ENCODE data around the gene HPGDS.
"Not testable (repeated sequence)": the region's sequence is repeated elsewhere in the genome, so short reads cannot be mapped to it uniquely, and the experiment has no call there.

HPGDS gene

DNA sequence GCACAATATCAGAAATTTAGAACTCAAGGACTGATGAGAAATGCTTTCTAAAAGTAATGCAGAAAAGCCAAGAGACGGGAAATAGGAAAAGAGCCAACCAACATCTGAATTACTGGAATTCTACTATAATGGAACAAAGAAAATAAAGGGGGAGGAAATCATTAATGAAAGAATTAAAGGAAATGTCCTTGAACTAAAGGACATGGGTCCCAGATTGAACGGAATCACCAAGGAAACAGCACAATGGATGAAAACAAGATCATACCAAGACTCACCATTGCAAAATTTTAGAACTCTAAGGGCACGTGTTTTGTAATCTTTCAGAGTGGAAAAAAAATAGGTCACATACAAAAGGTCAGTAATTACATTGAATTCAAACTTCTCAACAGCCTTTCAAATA, 35.9 kb downstream of the HPGDS start:
- no peak for DNase-seq

DNA sequence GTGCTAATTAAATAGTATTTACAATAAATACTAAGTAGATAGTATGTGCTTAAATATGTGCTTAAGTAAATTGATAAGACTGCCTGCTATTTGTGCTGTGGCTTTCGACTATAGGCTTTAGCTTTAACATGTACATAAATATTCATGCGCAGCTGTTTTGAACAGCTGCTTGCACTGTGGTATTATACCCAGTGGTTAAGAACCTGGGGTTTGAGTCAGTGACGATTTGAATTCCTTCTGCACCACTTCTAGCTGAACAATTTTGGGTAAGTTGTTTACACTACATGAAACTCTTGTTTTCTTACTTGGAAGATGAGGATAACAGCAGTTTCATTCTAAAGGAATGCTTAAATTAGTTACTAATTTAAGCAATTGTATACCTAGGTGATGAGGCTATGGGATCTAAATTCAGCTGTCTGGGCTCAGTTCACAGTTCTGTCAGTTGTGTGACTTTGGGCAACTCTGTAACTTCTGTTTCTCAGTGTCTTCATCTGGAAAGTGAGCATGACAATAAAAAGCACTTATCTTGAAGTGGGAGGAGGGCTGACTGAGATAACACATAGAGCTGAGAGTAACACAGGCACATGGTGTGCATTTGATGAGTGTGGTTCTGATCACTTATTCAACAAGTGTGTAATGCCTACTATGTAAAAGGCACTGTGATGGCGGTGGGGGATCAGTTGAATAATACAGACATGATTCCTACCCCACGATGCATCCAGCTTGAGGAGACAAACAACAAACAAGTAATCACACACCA, 37.0 kb downstream of the HPGDS start:
- no peak for DNase-seq

DNA sequence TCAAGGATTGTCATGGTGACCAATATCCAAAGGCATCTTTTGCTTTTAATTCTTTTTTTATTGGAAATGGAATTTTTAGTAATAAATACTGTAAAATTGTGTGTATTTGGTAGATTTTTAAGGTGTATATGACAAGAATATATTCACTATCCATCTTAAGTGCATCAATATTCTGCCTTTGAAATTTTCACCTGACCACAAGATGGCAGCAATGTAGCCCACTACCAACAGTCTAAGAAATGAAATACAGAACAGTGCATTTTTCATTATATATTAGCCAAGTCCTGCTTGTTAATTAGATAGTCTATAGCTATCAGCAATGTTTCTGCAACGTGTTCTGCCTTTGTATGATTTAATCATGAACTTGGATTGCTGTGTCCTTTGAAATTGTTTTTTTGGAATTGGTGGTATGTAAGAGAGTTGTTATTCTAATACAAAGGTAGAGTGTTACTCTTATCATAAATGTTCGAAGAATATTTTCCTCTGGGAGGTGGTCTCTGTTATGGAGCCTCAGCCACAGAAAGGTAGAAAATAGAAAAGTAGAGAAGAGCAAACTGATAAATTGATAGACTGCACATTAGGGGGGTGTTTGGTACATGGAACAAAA, 38.2 kb downstream of the HPGDS start:
- no peak for DNase-seq

DNA sequence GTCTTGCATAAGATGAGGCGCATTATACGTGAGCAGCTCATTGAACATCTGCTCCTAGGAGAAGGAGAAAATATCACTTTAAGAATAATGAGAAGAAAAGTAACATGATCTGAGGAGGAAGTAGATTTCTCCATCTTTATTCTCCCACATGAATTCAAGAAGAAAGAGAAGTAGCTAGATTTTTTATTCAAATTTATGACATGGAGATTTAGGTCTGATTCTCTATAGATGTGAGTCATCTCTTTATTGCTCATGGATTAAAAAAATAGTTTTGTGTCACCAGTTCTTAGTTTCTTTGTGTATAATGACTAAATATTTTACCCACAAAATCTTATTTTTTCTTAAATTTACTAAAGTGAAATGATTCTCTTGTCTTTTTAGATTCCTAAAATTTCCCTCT, 40.4 kb downstream of the HPGDS start:
- DNase-seq, result no peak

DNA sequence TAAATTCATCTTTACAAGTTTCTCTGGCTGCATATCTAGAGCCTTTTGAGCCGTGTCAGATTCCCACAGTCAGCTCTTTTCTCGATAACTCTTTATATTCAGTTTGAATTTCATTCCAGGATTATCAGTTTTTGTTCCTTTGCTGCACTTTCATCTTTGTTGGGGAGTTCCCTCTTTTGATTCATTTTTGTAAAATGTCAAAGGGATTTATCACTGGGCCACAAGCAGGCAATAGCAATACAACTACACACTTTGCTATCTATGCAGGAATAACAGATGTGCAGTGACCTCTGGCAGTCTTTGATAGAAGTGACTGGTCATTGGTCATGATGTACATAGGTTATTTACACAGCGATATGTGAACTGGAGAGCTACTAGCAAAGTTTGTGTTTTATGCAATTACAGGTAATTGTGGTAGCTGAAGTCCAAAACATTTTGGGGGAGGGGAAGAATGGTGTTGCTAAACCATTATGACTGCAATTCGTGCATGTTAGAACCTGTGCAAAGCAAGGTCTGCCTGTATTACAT, 43.8 kb downstream of the HPGDS start:
- DNase-seq, result no peak

DNA sequence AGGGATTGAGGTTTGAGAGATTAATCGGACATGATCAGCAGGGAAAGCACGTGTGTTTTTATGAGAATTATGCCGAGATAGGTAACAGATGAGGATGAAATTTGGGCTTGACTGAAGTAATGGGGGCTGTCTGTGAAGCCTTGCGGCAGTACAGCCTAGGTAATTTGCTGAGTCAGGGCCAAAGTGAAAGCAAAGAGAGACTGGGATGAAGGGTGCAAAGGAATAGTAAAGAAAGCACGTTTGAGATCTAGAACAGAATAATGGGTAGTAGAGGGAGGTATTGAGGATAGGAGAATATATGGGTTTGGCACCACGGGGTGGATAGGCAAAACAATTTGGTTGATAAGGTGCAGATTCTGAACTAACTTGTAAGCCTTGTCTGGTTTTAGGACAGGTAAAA, 47.2 kb downstream of the HPGDS start:
- DNase-seq, result not testable (repeated sequence)

DNA sequence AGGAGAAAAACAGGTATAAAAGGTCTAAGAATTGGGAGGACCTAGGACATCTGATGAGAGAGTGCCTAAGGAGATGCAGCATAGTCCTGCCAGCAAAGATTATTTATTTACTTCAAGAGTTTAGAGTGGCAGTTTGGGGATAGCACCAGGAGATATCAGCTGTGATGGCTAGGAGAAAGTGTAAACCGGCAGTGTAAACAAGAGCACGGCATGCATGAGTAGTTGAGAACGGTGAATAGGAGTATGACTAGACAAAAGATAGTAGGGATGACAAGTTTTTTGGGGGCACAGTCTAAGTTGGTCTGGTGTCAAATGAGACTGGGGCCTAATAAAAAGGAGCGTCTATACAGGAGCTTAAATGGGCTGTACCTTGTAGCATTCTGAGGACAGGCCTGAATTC, 48.7 kb downstream of the HPGDS start:
- DNase-seq, result not testable (repeated sequence)

DNA sequence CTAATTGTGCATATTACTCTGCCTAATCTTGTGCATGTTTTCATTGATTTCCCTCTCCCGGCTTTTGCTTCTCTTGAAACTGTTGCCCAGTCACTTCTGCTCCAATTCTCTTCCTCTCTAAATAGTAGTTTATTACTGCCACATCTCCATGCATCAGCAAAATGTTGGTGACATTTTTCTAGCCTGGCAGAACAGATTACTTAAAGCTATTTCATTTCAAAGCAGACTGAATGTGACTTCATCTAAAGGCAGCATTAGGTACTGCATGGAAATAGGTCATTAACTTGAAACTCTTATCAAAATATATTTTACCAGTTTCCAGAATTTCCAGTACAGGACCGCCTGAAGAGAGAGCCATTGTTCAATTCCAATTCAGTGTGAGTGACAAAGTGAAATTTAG, 52.4 kb downstream of the HPGDS start:
- no peak for DNase-seq

DNA sequence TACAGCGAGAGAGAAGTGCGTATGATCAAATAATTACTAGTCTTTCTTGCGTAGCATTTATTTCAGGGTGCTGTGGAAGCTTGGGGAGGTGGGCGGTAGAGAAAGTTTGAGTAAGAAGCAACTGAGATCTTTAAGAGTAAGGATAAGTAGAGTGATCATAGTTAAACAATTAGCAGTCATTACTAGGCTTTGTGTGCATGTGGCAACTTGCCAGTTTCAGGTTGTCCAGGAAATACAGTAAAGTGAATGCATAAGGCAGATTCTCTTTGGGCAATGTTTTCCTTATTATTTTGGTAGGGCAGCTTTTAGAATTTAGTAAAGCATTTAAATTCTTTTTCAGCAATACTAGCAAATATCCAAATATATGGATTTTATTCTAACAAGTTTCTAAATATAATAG, 57.0 kb downstream of the HPGDS start:
- no peak for DNase-seq

DNA sequence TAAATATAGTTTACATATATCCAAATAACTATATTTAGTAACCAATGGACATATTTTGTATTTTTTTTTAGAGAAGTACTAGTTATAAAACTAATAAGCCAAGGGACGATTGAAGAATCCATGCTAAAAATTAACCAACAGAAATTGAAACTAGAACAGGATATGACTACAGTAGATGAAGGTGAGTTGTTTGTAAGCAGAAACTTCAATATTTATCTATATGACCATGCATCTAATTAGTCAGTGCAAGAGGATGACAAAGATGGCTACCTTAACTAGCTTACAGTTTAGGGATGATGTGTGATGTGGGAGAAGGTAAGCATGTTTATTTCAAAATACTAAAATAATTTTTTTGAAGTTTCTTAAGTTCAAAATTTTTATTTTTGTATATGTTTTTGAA, 57.7 kb downstream of the HPGDS start:
- DNase-seq, result no peak

DNA sequence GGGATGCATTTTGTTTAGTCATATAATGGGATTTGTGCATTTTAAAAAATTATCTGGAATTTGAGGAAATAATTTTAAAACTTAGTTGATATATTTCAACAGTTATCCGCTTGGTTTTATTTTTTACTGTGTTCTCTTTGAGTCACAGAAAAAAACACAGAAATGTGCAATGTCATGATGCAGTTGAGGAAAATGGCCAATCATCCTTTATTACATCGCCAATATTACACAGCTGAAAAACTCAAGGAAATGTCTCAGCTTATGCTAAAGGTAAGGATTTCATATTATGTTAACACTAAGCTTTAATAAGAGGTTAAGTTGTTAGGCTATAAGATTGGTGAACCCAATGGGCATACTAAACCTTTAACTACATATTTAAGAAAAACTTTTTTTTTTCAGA, 63.9 kb downstream of the HPGDS start:
- no peak for DNase-seq

DNA sequence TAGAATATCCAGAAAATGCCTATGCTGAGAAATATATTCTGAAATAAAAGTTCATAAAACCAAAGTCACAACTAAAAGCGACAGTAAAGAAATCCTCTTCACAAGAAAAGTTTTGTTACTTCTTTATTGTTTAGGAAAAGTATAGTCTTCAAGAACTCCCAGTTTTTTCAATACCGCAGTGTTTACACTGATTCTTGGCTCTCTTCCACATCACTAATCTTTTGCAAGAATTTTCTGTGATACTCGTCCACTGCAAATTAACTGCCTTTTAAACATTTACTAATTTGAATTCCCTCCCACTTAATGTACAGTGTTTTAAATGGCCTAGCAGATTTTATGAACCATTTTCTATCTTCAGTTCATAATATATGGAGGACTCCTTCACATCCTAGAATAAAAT, 65.1 kb downstream of the HPGDS start:
- DNase-seq, result no peak

DNA sequence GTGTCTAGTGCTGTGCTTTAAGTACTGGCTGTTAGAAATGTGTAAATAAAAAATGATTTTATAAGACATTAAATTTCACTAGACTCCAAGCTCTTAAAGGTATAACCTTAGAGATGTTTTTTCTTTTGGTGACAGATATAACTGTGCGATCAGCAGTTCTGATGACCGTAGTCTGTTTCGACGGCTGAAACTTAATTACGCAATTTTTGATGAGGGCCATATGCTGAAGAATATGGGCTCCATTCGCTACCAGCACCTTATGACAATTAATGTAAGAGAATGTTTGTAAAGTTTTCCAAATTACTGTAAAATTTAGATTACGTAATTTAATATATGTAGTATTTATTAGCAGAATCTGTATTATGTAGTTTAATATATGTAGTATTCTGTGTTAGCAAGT, 66.4 kb downstream of the HPGDS start:
- no peak for DNase-seq

DNA sequence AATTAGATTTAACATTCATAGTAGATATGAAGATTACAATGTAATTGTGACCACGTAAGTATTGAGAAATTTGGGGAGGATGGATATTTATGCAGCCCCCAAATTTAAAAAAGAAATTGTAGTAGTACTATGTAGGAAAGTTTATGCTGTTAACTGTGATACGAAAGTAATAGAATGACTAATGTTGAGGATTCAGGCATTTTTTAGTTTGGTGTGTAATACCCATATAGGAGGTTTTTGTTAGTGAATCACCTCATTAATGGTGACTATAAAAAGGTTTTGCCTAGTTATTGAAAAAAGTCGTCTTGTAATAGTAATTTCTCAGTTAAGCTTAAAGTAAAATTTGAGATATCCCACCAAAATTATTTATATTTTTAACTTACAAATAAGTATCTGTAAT, 67.7 kb downstream of the HPGDS start:
- no peak for DNase-seq

DNA sequence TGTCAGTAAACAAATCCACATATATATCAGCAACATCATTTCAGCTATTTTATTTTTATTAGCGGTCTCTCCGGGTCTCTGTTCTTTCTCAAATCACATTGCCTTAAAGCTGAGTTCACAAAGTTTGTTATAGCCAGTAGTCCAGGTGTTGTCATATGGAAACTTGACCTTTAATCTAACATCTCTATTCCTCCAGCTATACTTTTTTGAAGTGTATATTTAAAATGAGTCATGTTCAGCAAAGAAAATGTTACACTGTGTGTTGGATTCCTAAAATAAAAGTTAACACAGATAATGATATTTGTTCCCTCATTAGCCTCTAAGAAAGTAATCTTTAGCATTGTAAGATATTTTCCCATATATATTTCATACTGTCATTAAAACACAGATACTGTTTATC, 71.4 kb downstream of the HPGDS start:
- DNase-seq, result no peak

DNA sequence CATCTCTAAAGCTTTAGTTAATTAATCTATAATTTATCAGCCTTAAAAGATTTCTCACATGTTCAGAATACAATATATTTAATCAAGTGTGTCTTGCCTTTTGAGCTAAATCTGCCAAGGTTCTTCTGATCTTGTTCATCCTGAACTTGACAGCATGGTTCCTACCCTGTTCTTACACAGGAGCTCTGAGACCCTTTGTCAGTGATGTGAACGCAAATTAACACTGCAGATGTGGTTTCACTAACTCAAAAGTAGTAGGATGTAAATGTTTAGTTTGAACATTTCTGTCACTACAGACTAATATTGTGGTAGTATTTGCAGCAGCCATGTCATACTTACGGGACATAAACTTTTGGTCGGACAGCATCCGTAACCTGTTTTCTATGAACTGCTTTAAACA, 75.6 kb downstream of the HPGDS start:
- DNase-seq, result no peak

DNA sequence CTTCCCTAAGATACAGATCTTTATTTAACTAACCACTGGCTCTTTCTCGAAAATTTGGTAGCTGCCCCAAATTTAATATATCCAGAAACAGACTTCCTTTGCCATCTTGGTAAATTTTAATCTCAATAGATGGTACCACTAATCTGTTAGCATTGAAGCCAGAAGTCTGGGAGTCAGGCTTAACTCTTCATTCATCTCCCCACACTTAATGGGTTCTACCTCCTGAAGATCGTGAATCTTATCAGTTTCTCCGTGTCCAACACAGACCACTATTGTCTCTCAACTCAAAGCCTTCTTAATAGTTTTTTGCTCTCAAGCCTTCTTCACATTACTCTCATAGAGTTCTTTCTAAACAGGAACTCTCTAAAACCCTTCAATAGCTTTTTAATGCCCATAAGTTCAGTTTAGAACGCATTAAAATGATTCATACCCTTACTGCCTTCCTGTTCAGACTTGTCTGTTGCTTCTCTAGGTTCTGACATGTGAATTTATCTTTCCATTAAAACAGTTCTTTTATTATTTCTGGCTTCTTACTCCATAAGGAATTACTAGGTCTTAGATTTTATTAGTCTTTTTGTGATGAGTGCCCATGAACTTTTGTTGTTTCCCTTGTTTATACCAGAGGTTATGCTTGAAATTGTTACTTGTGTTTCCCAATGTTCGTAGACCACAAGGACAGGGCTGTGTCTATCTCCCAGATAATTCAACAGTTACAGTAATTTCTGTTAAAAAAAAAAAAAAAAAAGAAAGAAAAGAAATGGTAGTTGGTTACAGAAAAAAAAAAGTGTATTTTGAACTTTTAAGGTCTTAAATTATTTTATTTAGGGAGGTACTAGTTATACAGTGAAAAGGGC, 80.2 kb downstream of the HPGDS start:
- no peak for DNase-seq

DNA sequence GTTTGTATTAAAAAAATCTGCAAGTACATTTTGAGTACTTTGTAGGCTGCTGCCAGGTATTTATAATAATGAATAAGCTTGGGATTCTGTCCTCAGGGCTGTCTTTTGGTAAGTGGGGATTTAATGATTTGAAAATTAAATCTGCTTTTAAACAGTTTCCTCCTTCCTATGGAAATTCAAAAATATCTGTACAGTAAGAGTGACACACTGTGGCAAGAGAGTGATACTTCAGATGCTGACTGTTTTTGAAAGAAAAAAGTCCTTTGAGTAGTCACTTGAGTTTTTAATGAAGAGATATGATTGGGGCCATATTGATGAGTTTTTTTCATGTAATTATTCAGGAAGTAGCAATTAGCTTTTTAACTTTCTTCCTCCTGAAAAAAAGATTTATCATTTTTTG, 85.8 kb downstream of the HPGDS start:
- DNase-seq, result no peak

DNA sequence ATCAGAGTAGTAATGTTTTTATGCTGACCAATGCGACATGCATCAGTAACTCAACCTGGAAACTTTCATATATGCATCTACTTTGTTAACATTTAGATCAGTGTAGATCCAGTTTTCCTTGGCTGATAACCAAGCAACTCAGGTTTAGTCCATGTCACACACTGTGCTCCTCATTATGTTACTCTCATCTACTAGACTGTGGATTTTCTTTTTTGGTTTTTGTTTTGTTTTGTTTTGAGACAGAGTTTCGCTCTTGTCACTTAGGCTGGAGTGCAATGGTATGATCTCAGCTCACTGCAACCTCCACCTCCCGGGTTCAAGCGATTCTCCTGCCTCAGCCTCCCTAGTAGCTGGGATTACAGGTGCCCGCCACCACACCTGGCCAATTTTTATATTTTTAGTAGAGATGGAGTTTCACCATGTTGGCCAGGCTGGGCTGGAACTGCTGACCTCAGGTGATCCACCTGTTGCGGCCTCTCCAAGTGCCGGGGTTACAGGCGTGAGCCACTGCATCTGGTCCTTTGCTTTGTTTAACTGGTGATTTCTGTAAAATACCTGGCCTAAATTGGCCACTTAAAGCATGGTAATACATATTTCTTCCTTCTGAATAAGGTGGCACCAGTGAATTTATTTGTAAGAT, 86.4 kb downstream of the HPGDS start:
- no peak for DNase-seq

DNA sequence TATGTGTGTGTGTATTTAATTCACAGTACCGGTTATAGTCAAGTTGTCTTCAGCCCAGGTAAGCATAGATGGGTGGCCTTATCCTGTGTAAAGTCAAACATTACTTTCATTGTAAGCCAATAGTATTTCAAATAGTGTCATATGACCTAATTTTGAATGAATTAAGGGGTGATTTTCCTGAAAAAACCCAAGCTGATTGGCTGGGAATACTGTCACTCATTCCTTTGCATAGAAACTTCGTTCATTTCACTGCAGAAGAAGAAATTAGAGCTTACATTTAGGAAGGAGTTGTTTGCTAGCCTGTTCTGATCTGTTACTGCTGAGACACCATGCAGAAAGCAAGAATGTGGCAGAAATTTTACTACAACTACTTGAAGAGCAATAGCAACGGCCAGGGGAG, 89.6 kb downstream of the HPGDS start:
- no peak for DNase-seq

DNA sequence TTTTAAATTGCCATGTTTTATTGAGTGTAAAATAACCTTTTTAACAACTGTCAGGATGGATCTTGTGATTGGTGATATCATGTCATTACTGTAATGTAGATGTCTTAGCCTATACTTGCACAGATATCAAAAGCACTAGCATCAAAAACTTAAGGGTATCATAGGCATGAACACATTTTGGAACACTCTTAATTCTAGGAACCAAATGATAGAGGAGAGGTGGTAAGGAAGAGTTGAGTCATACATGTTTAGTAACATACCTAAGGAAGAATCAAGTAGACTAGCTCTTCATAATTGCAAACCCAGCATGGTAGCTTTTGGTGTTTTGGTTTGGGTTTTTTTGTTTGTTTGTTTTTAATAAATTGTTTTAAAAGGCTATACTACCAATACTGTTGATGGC, 91.5 kb downstream of the HPGDS start:
- DNase-seq, result no peak
